Fibroblast of upper back skin (primary cell): ENCODE results near the gene NINJ2.

Source experiments
- DNase-seq: peaks from one replicate; pipeline ENCODE4 v3.0.0-alpha.2; 2013

The NINJ2 gene

GRCh38 chr12:524167-524951 lies 138.9 kb downstream of the NINJ2 start:
- no peak for DNase-seq

GRCh38 chr12:522692-523378 lies 140.4 kb downstream of the NINJ2 start:
- no peak for DNase-seq

- no peak for DNase-seq
Measured at GRCh38 chr12:520119-520518, 143.1 kb downstream of the NINJ2 start.

- peak; percentile 21 for DNase-seq
Measured at GRCh38 chr12:517538-517937, 145.7 kb downstream of the NINJ2 start.
